ENCODE data around the gene LYRM1. TPM values are rescaled to one million over a fixed set of nuclear protein-coding genes. Genes with fewer than 3 reads are reported as not detected.
"Not testable (repeated sequence)": the region's sequence is repeated elsewhere in the genome, so short reads cannot be mapped to it uniquely, and the experiment has no call there.

Gene LYRM1
- total and polyA plus RNA-seq, 7 donors = 31.2 to 85.6 (median 43.7) TPM

GRCh38 chr16:20942256-20942655, 41.7 kb downstream of the LYRM1 start:
- no peak overlapping the region for H3K27ac ChIP-seq
- no peaks in the 10 kb centered on the region for H3K9me3 ChIP-seq
- intact Hi-C loops (cut with DNase I) = no loop called here
- TF ChIP-seq POLR2AphosphoS5 (IDR thresholded peaks at IDR 0.05) = no peak
- TF ChIP-seq EP300 (IDR thresholded peaks at IDR 0.05) = no peak
- TF ChIP-seq POLR2A (IDR thresholded peaks at IDR 0.05) = no peak
- DNase-seq = no peak
- 88% methylated on average over 4 of the region's 4 CpGs for WGBS, 2 donors
- no peaks in the 10 kb centered on the region for H3K4me1 ChIP-seq
- H3K36me3 ChIP-seq = no peaks in the 10 kb centered on the region
- no peaks in the 10 kb centered on the region for H3K27me3 ChIP-seq
- H3K4me3 ChIP-seq = no peak overlapping the region

GRCh38 chr16:20944861-20945574, 44.4 kb downstream of the LYRM1 start:
- H3K4me3 ChIP-seq = no peak overlapping the region
- H3K36me3 ChIP-seq = no peaks in the 10 kb centered on the region
- no peaks in the 10 kb centered on the region for H3K9me3 ChIP-seq
- intact Hi-C loops (cut with DNase I) = no loop called here
- no peak for TF ChIP-seq POLR2AphosphoS5 (IDR thresholded peaks at IDR 0.05)
- TF ChIP-seq POLR2A (IDR thresholded peaks at IDR 0.05) = no peak
- TF ChIP-seq EP300 (IDR thresholded peaks at IDR 0.05) = no peak
- no peak for TF ChIP-seq CTCF (IDR thresholded peaks at IDR 0.05)
- H3K27ac ChIP-seq = no peak overlapping the region
- no peaks in the 10 kb centered on the region for H3K27me3 ChIP-seq
- no peak for DNase-seq
- H3K4me1 ChIP-seq = no peaks in the 10 kb centered on the region
- WGBS, 2 donors = 85 to 89% methylated on average over 5 of the region's 5 CpGs

- H3K4me3 ChIP-seq; H3K27me3 ChIP-seq; DNase-seq; H3K27ac ChIP-seq; H3K4me1 ChIP-seq; H3K36me3 ChIP-seq; H3K9me3 ChIP-seq; intact Hi-C loops (cut with DNase I): not testable (repeated sequence)
- 96% methylated on average over 11 of the region's 11 CpGs for WGBS, 2 donors
Measured at GRCh38 chr16:20945575-20945875, 45.0 kb downstream of the LYRM1 start.

GRCh38 chr16:20946015-20946629, 45.6 kb downstream of the LYRM1 start:
- Histone ChIP-seq H3K27me3 (no peaks in the 10 kb centered on the region), H3K4me3 (no peak overlapping the region), H3K9me3 (no peaks in the 10 kb centered on the region), H3K27ac (no peak overlapping the region), H3K36me3 (no peaks in the 10 kb centered on the region), H3K4me1 (no peaks in the 10 kb centered on the region)
- DNase-seq = no peak
- WGBS, 2 donors = 91% methylated on average over 8 of the region's 8 CpGs
- intact Hi-C loops (cut with DNase I) = no loop called here
- TF ChIP-seq CTCF (IDR thresholded peaks at IDR 0.05) = no peak
- no peak for TF ChIP-seq EP300 (IDR thresholded peaks at IDR 0.05)
- no peak for TF ChIP-seq POLR2AphosphoS5 (IDR thresholded peaks at IDR 0.05)
- no peak for TF ChIP-seq POLR2A (IDR thresholded peaks at IDR 0.05)

- Histone ChIP-seq H3K36me3 (no peaks in the 10 kb centered on the region), H3K9me3 (no peaks in the 10 kb centered on the region), H3K4me1 (no peaks in the 10 kb centered on the region), H3K27ac (no peak overlapping the region), H3K27me3 (no peaks in the 10 kb centered on the region), H3K4me3 (no peak overlapping the region)
- intact Hi-C loops (cut with DNase I) = no loop called here
- DNase-seq = no peak
- TF ChIP-seq EP300 (IDR thresholded peaks at IDR 0.05) (no peak), CTCF (IDR thresholded peaks at IDR 0.05) (no peak), POLR2A (IDR thresholded peaks at IDR 0.05) (no peak), POLR2AphosphoS5 (IDR thresholded peaks at IDR 0.05) (no peak)
- WGBS, 2 donors = 92 to 97% methylated on average over 9 of the region's 9 CpGs
Measured at GRCh38 chr16:20948444-20948843, 47.9 kb downstream of the LYRM1 start.

- Histone ChIP-seq H3K27ac (no peak overlapping the region), H3K4me3 (no peak overlapping the region), H3K27me3 (no peaks in the 10 kb centered on the region), H3K36me3 (no peaks in the 10 kb centered on the region), H3K4me1 (no peaks in the 10 kb centered on the region), H3K9me3 (no peaks in the 10 kb centered on the region)
- DNase-seq = no peak
- no peak for TF ChIP-seq POLR2AphosphoS5 (IDR thresholded peaks at IDR 0.05)
- TF ChIP-seq CTCF (IDR thresholded peaks at IDR 0.05) = no peak
- no peak for TF ChIP-seq POLR2A (IDR thresholded peaks at IDR 0.05)
- no peak for TF ChIP-seq EP300 (IDR thresholded peaks at IDR 0.05)
- 61 to 82% methylated on average over 3 of the region's 3 CpGs for WGBS, 2 donors
- intact Hi-C loops (cut with DNase I) = no loop called here
Measured at GRCh38 chr16:20949660-20950059, 49.1 kb downstream of the LYRM1 start.
